AG10803 (cell line): Measurements from ENCODE around the gene ZNF385C.

Source experiments
- DNase-seq: peaks from one replicate; pipeline ENCODE4 v3.0.0; 2010; ENCODE audit warnings: low read depth
- H3K4me3 ChIP-seq: 2 replicates; pipeline ENCODE4 v1.5.1; 2011; ENCODE audit warnings: mild to moderate bottlenecking, low read length, control low read depth
- CTCF ChIP-seq: conservative IDR thresholded peaks from 2 replicates; pipeline ENCODE4 v1.5.1; 2011; ENCODE audit warnings: mild to moderate bottlenecking, low read length, control low read depth, inconsistent platforms

Gene ZNF385C

GRCh38 chr17:41988418-41988817, 109.9 kb downstream of the ZNF385C start:
- H3K4me3 ChIP-seq, result no peak overlapping the region
- DNase-seq, result no peak
- no peak for TF ChIP-seq CTCF

DNA sequence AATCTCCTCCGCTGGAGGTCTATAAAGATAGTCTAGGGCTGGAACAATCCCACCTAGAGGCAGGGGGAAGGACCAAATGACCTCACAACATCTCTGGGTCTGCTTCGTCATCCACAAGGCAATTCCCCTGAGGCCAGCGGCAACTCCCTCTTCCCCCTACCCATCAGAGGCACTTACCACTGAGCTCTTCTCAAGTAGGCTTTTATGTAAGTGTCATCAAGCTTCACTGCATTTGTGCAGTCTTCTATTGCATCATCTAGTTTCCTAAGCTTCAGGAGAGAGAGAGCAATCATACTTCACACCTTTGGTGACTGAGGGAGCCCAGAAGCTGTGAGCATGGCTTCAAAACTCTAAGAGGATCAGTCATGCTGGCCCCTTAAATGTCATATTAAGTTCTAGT, 110.6 kb downstream of the ZNF385C start:
- no peak for TF ChIP-seq CTCF
- DNase-seq, result no peak

DNA sequence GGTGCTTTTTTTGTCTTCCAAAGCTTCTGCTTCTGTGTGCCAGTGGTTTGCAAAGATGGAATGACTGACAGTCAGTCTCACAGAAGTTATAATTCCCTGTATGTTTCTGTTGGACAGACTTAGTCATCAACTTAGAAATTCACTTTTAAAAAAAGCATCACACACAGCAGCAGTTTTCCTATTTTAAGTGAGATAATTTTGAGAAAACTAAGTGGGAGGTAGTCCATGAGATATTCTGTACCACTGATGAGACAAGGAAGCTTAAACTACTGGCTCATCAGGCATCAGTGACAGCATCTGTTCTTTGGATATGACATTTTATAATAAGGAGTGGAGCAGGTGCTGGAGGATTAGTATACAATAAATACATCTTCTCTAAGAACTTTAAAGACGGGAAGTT, 111.6 kb downstream of the ZNF385C start:
- no peak overlapping the region for H3K4me3 ChIP-seq
- no peak for TF ChIP-seq CTCF
- DNase-seq, result no peak

More for the DNA sequence above, 110.6 kb downstream of the ZNF385C start:
- no peak overlapping the region for H3K4me3 ChIP-seq

GRCh38 chr17:41985919-41986318, 112.4 kb downstream of the ZNF385C start:
- H3K4me3 ChIP-seq, result no peak overlapping the region
- TF ChIP-seq CTCF, result no peak
- no peak for DNase-seq

DNA sequence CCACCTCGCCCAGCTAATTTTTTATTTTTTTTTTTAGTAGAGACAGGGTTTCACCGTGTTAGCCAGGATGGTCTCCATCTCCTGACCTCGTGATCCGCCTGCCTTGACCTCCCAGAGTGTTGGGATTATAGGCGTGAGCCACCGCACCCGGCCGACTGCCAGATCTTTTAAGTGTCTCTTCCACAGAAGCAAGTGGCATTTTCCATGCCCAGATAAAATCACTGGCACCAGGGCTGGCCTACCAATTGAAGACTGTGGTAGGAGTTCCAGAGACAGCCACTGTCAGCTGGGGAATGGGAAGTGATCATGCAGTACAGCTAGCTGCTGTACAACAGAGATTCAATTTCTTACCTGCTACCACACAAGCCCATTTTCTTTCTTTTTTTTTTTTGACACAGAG, 113.8 kb downstream of the ZNF385C start:
- H3K4me3 ChIP-seq, result no peak overlapping the region
- TF ChIP-seq CTCF, result no peak
- no peak for DNase-seq

DNA sequence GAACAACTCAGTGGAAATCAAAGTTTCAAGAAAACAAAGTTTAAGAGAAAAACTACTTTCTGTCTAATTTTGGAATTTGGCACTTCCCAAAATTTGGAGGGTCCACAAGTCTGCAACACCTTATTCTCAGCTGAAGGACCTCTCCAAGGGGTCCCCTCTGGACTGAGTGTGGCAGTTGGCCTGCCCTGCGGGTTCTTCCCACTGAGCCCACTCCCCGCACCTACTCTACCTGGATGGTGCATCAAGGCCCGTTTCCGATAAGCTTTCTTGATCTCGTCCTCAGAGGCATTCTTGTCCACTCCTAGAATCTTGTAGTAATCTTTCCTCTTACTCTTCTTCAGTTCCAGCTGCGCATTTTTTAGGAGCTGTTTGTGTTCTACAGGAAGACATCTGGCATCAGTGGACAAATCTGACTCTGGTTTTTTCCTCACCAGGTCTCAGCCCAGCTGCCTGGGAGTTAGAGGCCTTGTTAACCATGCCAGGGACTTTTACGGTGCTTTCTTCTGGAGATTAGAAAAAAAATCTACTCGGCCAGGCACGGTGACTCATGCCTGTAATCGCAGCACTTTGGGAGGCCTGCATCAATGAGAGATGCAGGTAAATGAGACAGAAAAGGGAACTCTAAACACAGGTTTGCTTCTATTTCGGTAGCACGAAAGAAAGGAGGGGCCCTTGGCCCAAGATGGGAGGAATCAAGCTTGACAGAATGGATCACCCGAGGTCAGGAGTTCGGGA, 116.1 kb downstream of the ZNF385C start:
- TF ChIP-seq CTCF, result no peak
- no peak overlapping the region for H3K4me3 ChIP-seq

GRCh38 chr17:41977991-41978390, 120.3 kb downstream of the ZNF385C start:
- no peak overlapping the region for H3K4me3 ChIP-seq
- no peak for DNase-seq
- TF ChIP-seq CTCF, result no peak

More for the DNA sequence above, 116.1 kb downstream of the ZNF385C start:
- DNase-seq, result no peak
